K562 (cell line): ENCODE data around the gene ISYNA1. TPM values are rescaled to one million over a fixed set of nuclear protein-coding genes. Genes with fewer than 3 reads are reported as not detected.
A peak's percentile ranks its signal among the peaks of the same experiment; 100 is the strongest.

Experiments used
- E2F6 ChIP-seq, 2 experiments: IDR thresholded peaks; 2 replicates each; pipeline ENCODE4 v1.6.1; 2011; ENCODE audit warnings: borderline replicate concordance in 1 of 2, control low read depth in 1 of 2, low read depth in 1 of 2, low read length in 1 of 2, mild to moderate bottlenecking in 1 of 2, mixed read lengths in 1 of 2, moderate library complexity in 1 of 2; ENCODE audit not compliant: insufficient read depth in 1 of 2, insufficient read length in 1 of 2, poor library complexity in 1 of 2, severe bottlenecking in 1 of 2; ENCODE audit errors: extremely low read depth in 1 of 2
- GMEB1 ChIP-seq: fragments of 250-450 bp; sonication (Bioruptor Pico); IDR thresholded peaks from 2 replicates; pipeline ENCODE4 v1.4.0; 2020; ENCODE audit warnings: mild to moderate bottlenecking
- KDM5B ChIP-seq: fragments of 200-600 bp; sonication (generic); IDR thresholded peaks from 2 replicates; pipeline ENCODE4 v1.6.1; 2012; ENCODE audit warnings: low read depth, mild to moderate bottlenecking, moderate library complexity, low read length, control low read depth, inconsistent platforms; ENCODE audit not compliant: insufficient replicate concordance
- MEF2D ChIP-seq: conservative IDR thresholded peaks from 2 replicates; pipeline ENCODE4 v1.6.1; 2016; ENCODE audit warnings: low read depth, missing genetic modification characterization, missing compliant biosample characterization
- MXI1 ChIP-seq: IDR thresholded peaks from 2 replicates; pipeline ENCODE4 v1.6.1; 2011; ENCODE audit warnings: low read depth, mild to moderate bottlenecking, improper control_type of control experiment, low read length
- PPARD ChIP-seq: fragments of 250-450 bp; sonication (Bioruptor Pico); IDR thresholded peaks from 2 replicates; pipeline ENCODE4 v1.8.0; 2022; ENCODE audit warnings: inconsistent platforms, mild to moderate bottlenecking, moderate library complexity
- RREB1 ChIP-seq: fragments of 250-450 bp; sonication (Bioruptor Pico); IDR thresholded peaks from 2 replicates; pipeline ENCODE4 v1.4.0; 2020
- TCF7 ChIP-seq: sonication (generic); IDR thresholded peaks from 2 replicates; pipeline ENCODE4 v1.6.1; 2016; ENCODE audit warnings: antibody characterized with exemption, borderline replicate concordance
- TRIM28 ChIP-seq: fragments of 450-650 bp; IDR thresholded peaks from 2 replicates; pipeline ENCODE4 v1.6.1; 2017
- ZNF165 ChIP-seq: fragments of 250-450 bp; sonication (Bioruptor Pico); IDR thresholded peaks from 2 replicates; pipeline ENCODE4 v1.4.0; 2020; ENCODE audit warnings: borderline replicate concordance
- ZNF3 ChIP-seq: fragments of 250-450 bp; sonication (Bioruptor Pico); IDR thresholded peaks from 2 replicates; pipeline ENCODE4 v1.5.0; 2021; ENCODE audit warnings: mild to moderate bottlenecking, moderate library complexity
- ZNF76 ChIP-seq: fragments of 250-450 bp; sonication (Bioruptor Pico); IDR thresholded peaks from 2 replicates; pipeline ENCODE4 v1.4.0; 2020; ENCODE audit warnings: mild to moderate bottlenecking, moderate library complexity, borderline replicate concordance
- ZNF79 ChIP-seq: fragments of 250-450 bp; sonication (Bioruptor Pico); IDR thresholded peaks from 2 replicates; pipeline ENCODE4 v1.4.0; 2020; ENCODE audit warnings: low read depth, mild to moderate bottlenecking, moderate library complexity
- polyA plus RNA-seq, 8 experiments: library from polyadenylated mRNA; depleted of rRNA in 4 of 8; stranded (reverse) in 5 of 8; unstranded in 3 of 8; fragments of >200 nt; fragmentation: Nextera tagmentation in 2 of 8; fragmentation: Illumina TruSeq in 1 of 8; extraction: Ambion mirVana in 2 of 8; extraction: Trizol in 1 of 8; gene quantifications; 2 replicates each; pipeline versions ENCODE4 v1.2.1 to v1.2.3, GENCODE V29; 2011 to 2014; ENCODE audit warnings: inconsistent platforms in 1 of 8, missing spikeins in 1 of 8
- total RNA-seq, 7 experiments: library from RNA; depleted of rRNA in 6 of 7; stranded (reverse); fragments of >200 nt in 6 of 7; fragmentation: Illumina TruSeq in 2 of 7; extraction: Trizol in 2 of 7; gene quantifications; 2 replicates each; pipeline versions ENCODE4 v1.2.1 to v1.2.3, GENCODE V29; 2011 to 2021; ENCODE audit warnings: low replicate concordance in 1 of 7

ISYNA1 gene
- total and polyA plus RNA-seq, 9 of the 15 experiments (the other 6 are each of a cell fraction or from before 2014, with no cell fraction given), result 21.8 to 460 (median 93.2) TPM

- no peak for TF ChIP-seq KDM5B
- no peak for TF ChIP-seq ZNF3
- TF ChIP-seq MXI1, result no peak
- no peak for TF ChIP-seq TCF7
- TF ChIP-seq MEF2D (tag), result 0 out of 2 replicates have a peak, but pooled peaks have one; percentile 49
- TF ChIP-seq ZNF79, result 0 out of 2 replicates have a peak, but pooled peaks have one; percentile 56
- TF ChIP-seq TRIM28, result no peak
- no peak for TF ChIP-seq E2F6 (IDR thresholded peaks at IDR 0.05; ENCODE audit: borderline replicate concordance in 1 of 2, extremely low read depth in 1 of 2, insufficient read depth in 1 of 2, insufficient read length in 1 of 2, low read depth in 1 of 2, low read length in 1 of 2, poor library complexity in 1 of 2, severe bottlenecking in 1 of 2)
- 0 out of 2 replicates have a peak, but pooled peaks have one; percentile 13 for TF ChIP-seq GMEB1 (CRISPR knock-in tag)
- 0 out of 2 replicates have a peak, but pooled peaks have one; percentile 68 for TF ChIP-seq RREB1 (CRISPR knock-in tag)
- peak; percentile 63; the same call in 1 of the 2 replicates for TF ChIP-seq ZNF165 (CRISPR knock-in tag)
- no peak for TF ChIP-seq PPARD (CRISPR knock-in tag)
- TF ChIP-seq ZNF76, result peak; percentile 50; the same call in 1 of the 2 replicates
- TF ChIP-seq, all 486 proteins: peak for 43
Observed at GRCh38 chr19:18477974-18478373, 40.0 kb upstream of the ISYNA1 start (continued).
